Osteoblast (primary cell): ENCODE measurements around the gene PPM1A. TPM values are rescaled to one million over a fixed set of nuclear protein-coding genes. Genes with fewer than 3 reads are reported as not detected.
A peak's percentile ranks its signal among the peaks of the same experiment; 100 is the strongest.

ENCODE experiments used
- DNase-seq: peaks from one replicate; pipeline ENCODE4 v3.0.0; 2011; ENCODE audit warnings: low spot score, mixed read lengths; ENCODE audit not compliant: insufficient read length; ENCODE audit errors: missing footprints
- H2AFZ ChIP-seq: 2 replicates; pipeline ENCODE4 v1.6.0; 2011; ENCODE audit warnings: mild to moderate bottlenecking, low read length
- H3K27ac ChIP-seq: 2 replicates; pipeline ENCODE4 v1.5.1; 2011; ENCODE audit warnings: mild to moderate bottlenecking, low read depth, low read length, moderate library complexity
- H3K27me3 ChIP-seq: 2 replicates; pipeline ENCODE4 v1.6.0; 2012; ENCODE audit warnings: mild to moderate bottlenecking, control low read depth, inconsistent platforms, low read length, moderate library complexity; ENCODE audit not compliant: insufficient read depth
- H3K36me3 ChIP-seq: 2 replicates; pipeline ENCODE4 v1.5.1; 2011; ENCODE audit warnings: mild to moderate bottlenecking, low read length, control low read depth, moderate library complexity; ENCODE audit not compliant: insufficient read depth
- H3K4me1 ChIP-seq: 2 replicates; pipeline ENCODE4 v1.5.1; 2011; ENCODE audit warnings: mild to moderate bottlenecking, low read length, control low read depth, moderate library complexity; ENCODE audit not compliant: insufficient read depth
- H3K4me2 ChIP-seq: 2 replicates; pipeline ENCODE4 v1.6.0; 2011; ENCODE audit warnings: mild to moderate bottlenecking, low read length; ENCODE audit not compliant: insufficient read depth
- H3K4me3 ChIP-seq: fragments of 200-600 bp; sonication (generic); 3 replicates; pipeline ENCODE4 v1.5.1; 2012; ENCODE audit warnings: mild to moderate bottlenecking, low read length, inconsistent platforms; ENCODE audit not compliant: insufficient read depth
- H3K79me2 ChIP-seq: 2 replicates; pipeline ENCODE4 v1.6.0; 2012; ENCODE audit warnings: mild to moderate bottlenecking, low read length, control low read depth, inconsistent platforms; ENCODE audit not compliant: insufficient read depth
- H3K9me3 ChIP-seq: 2 replicates; pipeline ENCODE4 v1.5.1; 2011; ENCODE audit warnings: low read depth, low read length, control low read depth
- H4K20me1 ChIP-seq: 2 replicates; pipeline ENCODE4 v1.6.0; 2012; ENCODE audit warnings: mild to moderate bottlenecking, low read length, control low read depth; ENCODE audit not compliant: insufficient read depth
- total RNA-seq: library from RNA; depleted of rRNA; stranded (reverse); fragments of >200 nt; gene quantifications from 2 replicates; pipeline ENCODE4 v1.2.3, GENCODE V29; 2012
- TF ChIP-seq, protein P1 (sequence below): IDR thresholded peaks from 2 replicates; pipeline ENCODE4 v1.5.1; 2011; ENCODE audit warnings: mild to moderate bottlenecking, low read depth, low read length, moderate library complexity; ENCODE audit errors: extremely low read depth

PPM1A gene
- total RNA-seq, 1 donor = 36.6 TPM

DNA sequence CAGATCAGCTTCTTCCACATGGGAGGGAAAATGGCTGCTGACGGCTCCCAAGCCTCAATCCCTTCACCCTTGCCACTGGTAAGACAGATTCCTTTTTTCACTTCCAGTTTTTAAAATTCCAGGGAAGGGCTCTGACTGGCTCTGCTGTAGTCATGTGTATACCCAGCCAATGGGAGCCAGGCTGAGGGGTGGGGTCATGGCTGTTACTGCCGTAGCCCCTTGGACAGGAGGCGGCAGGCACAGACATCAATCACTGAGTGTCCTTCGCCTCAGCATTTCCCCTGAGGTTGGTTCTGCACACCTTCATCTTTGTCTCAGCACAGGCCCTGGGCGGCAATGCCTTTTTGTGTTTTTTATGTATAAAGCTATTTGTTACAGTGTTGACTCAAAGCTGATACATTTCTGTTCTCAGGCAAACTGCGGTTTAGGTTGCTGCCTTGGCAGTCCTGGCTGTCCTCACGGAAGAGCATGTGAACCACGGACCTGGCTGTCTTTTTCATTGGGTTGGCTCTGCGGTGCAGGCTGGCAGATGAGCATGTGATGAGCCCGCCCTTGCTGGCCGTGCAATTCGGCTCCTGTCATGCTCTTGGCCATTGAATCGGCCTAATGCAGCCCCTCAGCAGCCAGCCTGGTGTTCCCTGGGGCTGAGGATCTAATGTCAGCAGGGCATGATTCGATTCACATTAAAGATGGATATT, 74.3 kb downstream of the PPM1A start:
- Histone ChIP-seq H3K4me2 (no peak overlapping the region), H3K4me3 (no peak overlapping the region), H3K4me1 (no peaks in the 10 kb centered on the region), H3K79me2 (no peaks in the 10 kb centered on the region), H4K20me1 (no peaks in the 10 kb centered on the region), H3K9me3 (no peaks in the 10 kb centered on the region), H3K27me3 (peaks cover 34% of the 10 kb centered on the region), H2AFZ (peak overlapping the region; percentile 70), H3K36me3 (no peaks in the 10 kb centered on the region), H3K27ac (no peak overlapping the region)
- no peak for DNase-seq
- TF ChIP-seq, protein P1, sequence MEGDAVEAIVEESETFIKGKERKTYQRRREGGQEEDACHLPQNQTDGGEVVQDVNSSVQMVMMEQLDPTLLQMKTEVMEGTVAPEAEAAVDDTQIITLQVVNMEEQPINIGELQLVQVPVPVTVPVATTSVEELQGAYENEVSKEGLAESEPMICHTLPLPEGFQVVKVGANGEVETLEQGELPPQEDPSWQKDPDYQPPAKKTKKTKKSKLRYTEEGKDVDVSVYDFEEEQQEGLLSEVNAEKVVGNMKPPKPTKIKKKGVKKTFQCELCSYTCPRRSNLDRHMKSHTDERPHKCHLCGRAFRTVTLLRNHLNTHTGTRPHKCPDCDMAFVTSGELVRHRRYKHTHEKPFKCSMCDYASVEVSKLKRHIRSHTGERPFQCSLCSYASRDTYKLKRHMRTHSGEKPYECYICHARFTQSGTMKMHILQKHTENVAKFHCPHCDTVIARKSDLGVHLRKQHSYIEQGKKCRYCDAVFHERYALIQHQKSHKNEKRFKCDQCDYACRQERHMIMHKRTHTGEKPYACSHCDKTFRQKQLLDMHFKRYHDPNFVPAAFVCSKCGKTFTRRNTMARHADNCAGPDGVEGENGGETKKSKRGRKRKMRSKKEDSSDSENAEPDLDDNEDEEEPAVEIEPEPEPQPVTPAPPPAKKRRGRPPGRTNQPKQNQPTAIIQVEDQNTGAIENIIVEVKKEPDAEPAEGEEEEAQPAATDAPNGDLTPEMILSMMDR = no peak

- Histone ChIP-seq H3K79me2 (no peaks in the 10 kb centered on the region), H3K36me3 (no peaks in the 10 kb centered on the region), H3K4me3 (no peak overlapping the region), H3K4me1 (no peaks in the 10 kb centered on the region), H3K9me3 (no peaks in the 10 kb centered on the region), H2AFZ (no peak overlapping the region), H3K4me2 (no peak overlapping the region), H3K27me3 (peaks cover 38% of the 10 kb centered on the region), H3K27ac (no peak overlapping the region), H4K20me1 (no peaks in the 10 kb centered on the region)
- TF ChIP-seq, protein P1 = no peak
- DNase-seq = no peak
Observed at GRCh38 chr14:60324837-60325236, 75.8 kb downstream of the PPM1A start.

DNA sequence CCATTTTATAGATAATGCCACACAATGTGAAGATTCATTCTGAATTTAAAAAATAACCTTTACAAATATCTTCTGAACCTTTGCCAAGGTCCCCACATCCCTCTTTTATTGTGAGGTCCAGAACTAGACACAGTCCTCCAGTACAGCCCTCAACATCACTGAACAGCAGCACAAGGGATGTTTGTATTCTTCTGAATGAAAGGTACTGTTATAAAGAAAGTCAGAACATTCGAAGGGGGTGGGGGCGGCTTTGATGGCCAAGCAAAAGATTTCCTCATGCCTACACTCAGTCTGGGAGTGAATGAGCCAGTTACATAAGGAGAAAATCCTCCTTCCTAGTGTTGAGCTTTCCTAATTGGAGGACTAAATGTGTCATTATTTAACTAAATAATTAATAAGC, 77.3 kb downstream of the PPM1A start:
- no peaks in the 10 kb centered on the region for H3K9me3 ChIP-seq
- TF ChIP-seq, protein P1 = no peak
- no peaks in the 10 kb centered on the region for H3K4me1 ChIP-seq
- H2AFZ ChIP-seq = no peak overlapping the region
- H3K27ac ChIP-seq = no peak overlapping the region
- no peaks in the 10 kb centered on the region for H4K20me1 ChIP-seq
- H3K79me2 ChIP-seq = no peaks in the 10 kb centered on the region
- peaks cover 36% of the 10 kb centered on the region for H3K27me3 ChIP-seq
- DNase-seq = no peak
- H3K4me2 ChIP-seq = no peak overlapping the region
- no peak overlapping the region for H3K4me3 ChIP-seq
- H3K36me3 ChIP-seq = no peaks in the 10 kb centered on the region

- peaks cover 32% of the 10 kb centered on the region for H3K27me3 ChIP-seq
- H3K4me1 ChIP-seq = no peaks in the 10 kb centered on the region
- H3K79me2 ChIP-seq = no peaks in the 10 kb centered on the region
- H3K4me3 ChIP-seq = peak overlapping the region; percentile 43
- no peak overlapping the region for H3K27ac ChIP-seq
- H2AFZ ChIP-seq = peak overlapping the region; percentile 59
- peak overlapping the region; percentile 18 for H3K4me2 ChIP-seq
- H3K36me3 ChIP-seq = no peaks in the 10 kb centered on the region
- DNase-seq = peak; percentile 44
- TF ChIP-seq, protein P1 = no peak
- no peaks in the 10 kb centered on the region for H3K9me3 ChIP-seq
- H4K20me1 ChIP-seq = no peaks in the 10 kb centered on the region
Observed at GRCh38 chr14:60327447-60328331, 78.7 kb downstream of the PPM1A start.
